Liver (tissue), 9 donors: ENCODE results near the gene MTHFD2. TPM values are rescaled to one million over a fixed set of nuclear protein-coding genes. Genes with fewer than 3 reads are reported as not detected.

Experiments used
- DNase-seq: peaks from one replicate; pipeline ENCODE4 v3.0.0-alpha.2; 2017; ENCODE audit warnings: low spot score
- H3K27ac ChIP-seq, 2 donors: one replicate each; pipeline ENCODE4 v1.7.0; 2013; ENCODE audit warnings: inconsistent platforms in 2 of 2, low read length in 2 of 2, control low read depth in 1 of 2, low read depth in 1 of 2, mild to moderate bottlenecking in 1 of 2
- H3K27me3 ChIP-seq, 4 donors: one replicate each; pipeline versions ENCODE4 v1.6.1 to v1.7.0; 2013; ENCODE audit warnings: low read length in 3 of 4, inconsistent platforms in 1 of 4, mild to moderate bottlenecking in 1 of 4, moderate library complexity in 1 of 4; ENCODE audit not compliant: control insufficient read depth in 4 of 4, insufficient read depth in 4 of 4
- H3K36me3 ChIP-seq, 4 donors: one replicate each; pipeline versions ENCODE4 v1.6.1 to v1.7.0; 2013; ENCODE audit warnings: low read length in 3 of 4, mild to moderate bottlenecking in 3 of 4, low read depth in 1 of 4, moderate library complexity in 1 of 4; ENCODE audit not compliant: control insufficient read depth in 4 of 4, insufficient read depth in 3 of 4
- H3K4me1 ChIP-seq, 4 donors: one replicate each; pipeline versions ENCODE4 v1.6.1 to v1.7.0; 2013; ENCODE audit warnings: low read length in 3 of 4, mild to moderate bottlenecking in 3 of 4, moderate library complexity in 1 of 4; ENCODE audit not compliant: control insufficient read depth in 4 of 4, insufficient read depth in 4 of 4
- H3K4me3 ChIP-seq, 3 donors: one replicate each; pipeline versions ENCODE4 v1.6.1 to v1.7.0; 2013; ENCODE audit warnings: low read length in 3 of 3, control low read depth in 1 of 3, low read depth in 1 of 3, mild to moderate bottlenecking in 1 of 3
- H3K9ac ChIP-seq, 2 donors: one replicate each; pipeline ENCODE4 v1.7.0; 2013; ENCODE audit warnings: low read length in 2 of 2, mild to moderate bottlenecking in 2 of 2, moderate library complexity in 2 of 2, control low read depth in 1 of 2, low read depth in 1 of 2
- H3K9me3 ChIP-seq, 4 donors: one replicate each; pipeline versions ENCODE4 v1.6.1 to v1.7.0; 2013; ENCODE audit warnings: low read length in 3 of 4; ENCODE audit not compliant: control insufficient read depth in 4 of 4
- CTCF ChIP-seq: fragments of 150-350 bp; IDR thresholded peaks from 2 replicates; pipeline ENCODE4 v1.5.1; 2017; ENCODE audit warnings: improper control_type of control experiment, low read depth, low read length; ENCODE audit not compliant: missing input control
- EGR1 ChIP-seq, 2 donors: IDR thresholded peaks; 2 replicates each; pipeline ENCODE4 v1.6.1; 2016 to 2018; ENCODE audit warnings: antibody characterized with exemption in 2 of 2, low read depth in 2 of 2
- FOXA1 ChIP-seq: IDR thresholded peaks from 2 replicates; pipeline ENCODE4 v1.6.1; 2016; ENCODE audit warnings: antibody characterized with exemption
- FOXA2 ChIP-seq: IDR thresholded peaks from 2 replicates; pipeline ENCODE4 v1.6.1; 2016; ENCODE audit warnings: antibody characterized with exemption
- GABPA ChIP-seq, 2 donors: IDR thresholded peaks in 1 of 2; conservative IDR thresholded peaks in 1 of 2; 2 replicates each; pipeline ENCODE4 v1.6.1; 2016; ENCODE audit warnings: antibody characterized with exemption in 2 of 2, mild to moderate bottlenecking in 1 of 2, moderate library complexity in 1 of 2
- HNF4A ChIP-seq, 2 donors: conservative IDR thresholded peaks; 2 replicates each; pipeline ENCODE4 v1.6.1; 2016; ENCODE audit warnings: antibody characterized with exemption in 2 of 2, mild to moderate bottlenecking in 2 of 2
- JUND ChIP-seq, 2 donors: IDR thresholded peaks; 2 replicates each; pipeline ENCODE4 v1.6.1; 2016; ENCODE audit warnings: antibody characterized with exemption in 2 of 2
- MAX ChIP-seq: IDR thresholded peaks from 2 replicates; pipeline ENCODE4 v1.6.1; 2016; ENCODE audit warnings: antibody characterized with exemption
- NR2F2 ChIP-seq: IDR thresholded peaks from 2 replicates; pipeline ENCODE4 v1.6.1; 2016; ENCODE audit warnings: antibody characterized with exemption
- RAD21 ChIP-seq, 2 donors: IDR thresholded peaks; 2 replicates each; pipeline ENCODE4 v1.6.1; 2016; ENCODE audit warnings: antibody characterized with exemption in 2 of 2, mild to moderate bottlenecking in 2 of 2
- RXRA ChIP-seq, 2 donors: IDR thresholded peaks; 2 replicates each; pipeline ENCODE4 v1.6.1; 2017 to 2018; ENCODE audit warnings: antibody characterized with exemption in 2 of 2, mild to moderate bottlenecking in 1 of 2
- SP1 ChIP-seq: IDR thresholded peaks from 2 replicates; pipeline ENCODE4 v1.6.1; 2018; ENCODE audit warnings: antibody characterized with exemption, mild to moderate bottlenecking
- TAF1 ChIP-seq: conservative IDR thresholded peaks from 2 replicates; pipeline ENCODE4 v1.6.1; 2016; ENCODE audit warnings: antibody characterized with exemption, mild to moderate bottlenecking
- YY1 ChIP-seq: IDR thresholded peaks from 2 replicates; pipeline ENCODE4 v1.6.1; 2016; ENCODE audit warnings: antibody characterized with exemption, mild to moderate bottlenecking
- ZBTB33 ChIP-seq: IDR thresholded peaks from 2 replicates; pipeline ENCODE4 v1.6.1; 2016; ENCODE audit warnings: antibody characterized with exemption
- WGBS: extraction: QIAGEN DNeasy Blood & Tissue Kit; methylation state at CpG from one replicate; pipeline ENCODE4 v1.1.7; 2013; 5-methylcytosine and 5-hydroxymethylcytosine counted together
- polyA plus RNA-seq, 2 donors: library from polyadenylated mRNA; stranded (reverse) in 1 of 2; unstranded in 1 of 2; fragments of 200-250 nt in 1 of 2; fragments of >200 nt in 1 of 2; fragmentation: Nextera tagmentation in 1 of 2; extraction: Ambion mirVana in 1 of 2; gene quantifications; one replicate each; pipeline versions ENCODE4 v1.2.1 to v1.2.3, GENCODE V29; 2013 to 2015
- total RNA-seq, 2 donors: library from RNA; depleted of rRNA; stranded (reverse); fragments of >200 nt; gene quantifications; one replicate each; pipeline ENCODE4 v1.2.3, GENCODE V29; 2014
- TF ChIP-seq, protein P1 (sequence below): IDR thresholded peaks from 2 replicates; pipeline ENCODE4 v1.6.1; 2016; ENCODE audit warnings: antibody characterized with exemption, mild to moderate bottlenecking
- TF ChIP-seq, protein P2 (sequence below): IDR thresholded peaks from 2 replicates; pipeline ENCODE4 v1.6.1; 2016; ENCODE audit warnings: antibody characterized with exemption
- donor health status: healthy.
- donor health status: healthy.
- donor health status: healthy.
- donor health status: healthy.
- donor health status: healthy.

Gene MTHFD2
- total and polyA plus RNA-seq, 4 donors = 1.6 to 27.5 (median 2.8) TPM

- WGBS = 44% methylated on average over 1 of the region's 1 CpG
- H3K4me3 ChIP-seq = no peak overlapping the region
- peaks cover 0 to 5% (median 0%) of the 10 kb centered on the region in 4 donors for H3K4me1 ChIP-seq
- H3K9ac ChIP-seq = no peak overlapping the region
- no peak for DNase-seq
- no peaks in the 10 kb centered on the region for H3K27me3 ChIP-seq
- H3K27ac ChIP-seq = no peak overlapping the region
- no peaks in the 10 kb centered on the region for H3K36me3 ChIP-seq
- no peaks in the 10 kb centered on the region for H3K9me3 ChIP-seq
- no peak for TF ChIP-seq ZBTB33
- no peak for TF ChIP-seq EGR1 (IDR thresholded peaks at IDR 0.05; ENCODE audit: low read depth in 2 of 2)
These were observed 65.9 kb downstream of the MTHFD2 start for GRCh38 chr2:74264281-74264680.

- DNase-seq = no peak
- H3K27me3 ChIP-seq = no peaks in the 10 kb centered on the region
- no peak overlapping the region for H3K27ac ChIP-seq
- H3K9me3 ChIP-seq = no peaks in the 10 kb centered on the region
- peaks cover 0 to 5% (median 0%) of the 10 kb centered on the region in 4 donors for H3K4me1 ChIP-seq
- H3K9ac ChIP-seq = no peak overlapping the region
- H3K4me3 ChIP-seq = no peak overlapping the region
- WGBS = 16% methylated on average over 4 of the region's 4 CpGs
- no peaks in the 10 kb centered on the region for H3K36me3 ChIP-seq
- TF ChIP-seq JUND (IDR thresholded peaks at IDR 0.05) (no peak), RXRA (IDR thresholded peaks at IDR 0.05) (peak; percentile 73 to 87), SP1 (peak; percentile 88), EGR1 (IDR thresholded peaks at IDR 0.05; ENCODE audit: low read depth in 2 of 2) (no peak), FOXA1 (no peak), MAX (peak; percentile 29), ZBTB33 (no peak), CTCF (peak; percentile 47), RAD21 (IDR thresholded peaks at IDR 0.05) (peak; percentile 70 to 73), FOXA2 (no peak), HNF4A (conservative IDR thresholded peaks at IDR 0.05) (peak; percentile 36 to 55), TAF1 (no peak), NR2F2 (no peak), GABPA (IDR thresholded peaks at IDR 0.05 in 1 of 2, conservative IDR thresholded peaks at IDR 0.05 in 1 of 2) (peak in 1 of 2 donors; percentile 23), YY1 (no peak)
- TF ChIP-seq, protein P1, sequence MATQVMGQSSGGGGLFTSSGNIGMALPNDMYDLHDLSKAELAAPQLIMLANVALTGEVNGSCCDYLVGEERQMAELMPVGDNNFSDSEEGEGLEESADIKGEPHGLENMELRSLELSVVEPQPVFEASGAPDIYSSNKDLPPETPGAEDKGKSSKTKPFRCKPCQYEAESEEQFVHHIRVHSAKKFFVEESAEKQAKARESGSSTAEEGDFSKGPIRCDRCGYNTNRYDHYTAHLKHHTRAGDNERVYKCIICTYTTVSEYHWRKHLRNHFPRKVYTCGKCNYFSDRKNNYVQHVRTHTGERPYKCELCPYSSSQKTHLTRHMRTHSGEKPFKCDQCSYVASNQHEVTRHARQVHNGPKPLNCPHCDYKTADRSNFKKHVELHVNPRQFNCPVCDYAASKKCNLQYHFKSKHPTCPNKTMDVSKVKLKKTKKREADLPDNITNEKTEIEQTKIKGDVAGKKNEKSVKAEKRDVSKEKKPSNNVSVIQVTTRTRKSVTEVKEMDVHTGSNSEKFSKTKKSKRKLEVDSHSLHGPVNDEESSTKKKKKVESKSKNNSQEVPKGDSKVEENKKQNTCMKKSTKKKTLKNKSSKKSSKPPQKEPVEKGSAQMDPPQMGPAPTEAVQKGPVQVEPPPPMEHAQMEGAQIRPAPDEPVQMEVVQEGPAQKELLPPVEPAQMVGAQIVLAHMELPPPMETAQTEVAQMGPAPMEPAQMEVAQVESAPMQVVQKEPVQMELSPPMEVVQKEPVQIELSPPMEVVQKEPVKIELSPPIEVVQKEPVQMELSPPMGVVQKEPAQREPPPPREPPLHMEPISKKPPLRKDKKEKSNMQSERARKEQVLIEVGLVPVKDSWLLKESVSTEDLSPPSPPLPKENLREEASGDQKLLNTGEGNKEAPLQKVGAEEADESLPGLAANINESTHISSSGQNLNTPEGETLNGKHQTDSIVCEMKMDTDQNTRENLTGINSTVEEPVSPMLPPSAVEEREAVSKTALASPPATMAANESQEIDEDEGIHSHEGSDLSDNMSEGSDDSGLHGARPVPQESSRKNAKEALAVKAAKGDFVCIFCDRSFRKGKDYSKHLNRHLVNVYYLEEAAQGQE = no peak
- TF ChIP-seq, protein P2, sequence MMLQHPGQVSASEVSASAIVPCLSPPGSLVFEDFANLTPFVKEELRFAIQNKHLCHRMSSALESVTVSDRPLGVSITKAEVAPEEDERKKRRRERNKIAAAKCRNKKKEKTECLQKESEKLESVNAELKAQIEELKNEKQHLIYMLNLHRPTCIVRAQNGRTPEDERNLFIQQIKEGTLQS = no peak
These were observed 68.7 kb downstream of the MTHFD2 start for GRCh38 chr2:74267068-74267467.
